ENCODE data around the gene NFU1. TPM values are rescaled to one million over a fixed set of nuclear protein-coding genes. Genes with fewer than 3 reads are reported as not detected.
A peak's percentile ranks its signal among the peaks of the same experiment; 100 is the strongest.

Gene NFU1
- total and polyA plus RNA-seq, 2 of the 4 experiments (the other 2 are of a cell fraction), result 24.0 to 32.4 TPM

- dilution Hi-C loops (cut with HindIII; ENCODE audit: low sequenced_read_pairs, unreplicated experiment), result no loop called here
- no peak overlapping the region for H2BK15ac ChIP-seq (ENCODE audit: low read depth, low read length)
- no CpG with 5 or more reads among the region's 1 CpG for WGBS, 2 experiments (ENCODE audit: extremely low coverage in 2 of 2, insufficient read length in 1 of 2)
Observed at GRCh38 chr2:69469784-69470183, 32.5 kb upstream of the NFU1 start.

More at GRCh38 chr2:69469784-69470183, 32.5 kb upstream of the NFU1 start:
- Histone ChIP-seq H3K56ac (ENCODE audit: extremely low read depth, insufficient read depth, low read length) (no peak overlapping the region), H3K79me1 (ENCODE audit: low read depth in 1 of 2, low read length in 2 of 2) (peaks cover 3 to 31% of the 10 kb centered on the region in 2 experiments; a peak in 3 of 4 replicates), H4K20me1 (ENCODE audit: insufficient read depth, low read length) (no peaks in the 10 kb centered on the region; the same call in 1 of the 2 replicates), H4K8ac (ENCODE audit: low read depth in 2 of 2, low read length in 2 of 2) (no peak overlapping the region), H4K91ac (ENCODE audit: insufficient read depth, low read depth, low read length) (no peak overlapping the region), H3K18ac (ENCODE audit: low read depth, low read length) (no peak overlapping the region), H3K9me1 (ENCODE audit: insufficient read depth, low read length) (peaks cover 10% of the 10 kb centered on the region), H2BK20ac (ENCODE audit: low read depth, low read length) (no peak overlapping the region), H3K23ac (ENCODE audit: low read depth, low read length) (no peak overlapping the region), H3K4ac (ENCODE audit: low read depth, low read length) (no peak overlapping the region), H3K4me1 (ENCODE audit: control insufficient read depth, insufficient read depth, low read length) (no peaks in the 10 kb centered on the region), H4K5ac (ENCODE audit: low read depth, low read length) (no peak overlapping the region), H2AFZ (replicated peaks; ENCODE audit: low read length, poor library complexity) (no peak overlapping the region), H3K14ac (replicated peaks; ENCODE audit: low read depth, low read length) (no peak overlapping the region), H3K27me3 (ENCODE audit: control insufficient read depth, insufficient read depth, low read length) (no peaks in the 10 kb centered on the region), H2AK5ac (ENCODE audit: low read depth, low read length) (no peak overlapping the region), H3K27ac (ENCODE audit: insufficient read depth, low read length) (no peak overlapping the region), H3K4me2 (ENCODE audit: low read depth, low read length) (no peak overlapping the region), H3K36me3 (ENCODE audit: control insufficient read depth, insufficient read depth, low read length) (peaks cover 16% of the 10 kb centered on the region), H2BK120ac (ENCODE audit: low read depth, low read length) (no peak overlapping the region), H3K9me3 (ENCODE audit: control insufficient read depth, insufficient read depth, low read length) (no peaks in the 10 kb centered on the region), H2BK5ac (ENCODE audit: low read depth, low read length, poor library complexity, severe bottlenecking) (no peak overlapping the region), H3K9ac (ENCODE audit: low read depth, low read length) (no peak overlapping the region), H3K4me3 (ENCODE audit: insufficient read depth, low read depth, low read length) (no peak overlapping the region), H2AK9ac (replicated peaks; ENCODE audit: low read depth, low read length, poor library complexity) (no peak overlapping the region)
- peak; percentile 12 for DNase-seq
- BruUV-seq (replicated peaks), result no TSS peak
- POLR2A ChIA-PET (ENCODE audit: unreplicated experiment), result no interaction called here
- ATAC-seq (ENCODE audit: low read depth), result no peak
- CTCF ChIA-PET, result no interaction called here
- no peak for TF ChIP-seq MXI1 (IDR thresholded peaks at IDR 0.05; ENCODE audit: borderline replicate concordance, low read depth, low read length)
- TF ChIP-seq BHLHE40 (IDR thresholded peaks at IDR 0.05; ENCODE audit: low read depth, low read length), result no peak
- intact Hi-C loops (cut with micrococcal nuclease), result no loop called here
- in situ Hi-C loops (cut with MboI; ENCODE audit: low sequenced_read_pairs), result no loop called here
